ENCODE data around the gene NRIP3.

DNA sequence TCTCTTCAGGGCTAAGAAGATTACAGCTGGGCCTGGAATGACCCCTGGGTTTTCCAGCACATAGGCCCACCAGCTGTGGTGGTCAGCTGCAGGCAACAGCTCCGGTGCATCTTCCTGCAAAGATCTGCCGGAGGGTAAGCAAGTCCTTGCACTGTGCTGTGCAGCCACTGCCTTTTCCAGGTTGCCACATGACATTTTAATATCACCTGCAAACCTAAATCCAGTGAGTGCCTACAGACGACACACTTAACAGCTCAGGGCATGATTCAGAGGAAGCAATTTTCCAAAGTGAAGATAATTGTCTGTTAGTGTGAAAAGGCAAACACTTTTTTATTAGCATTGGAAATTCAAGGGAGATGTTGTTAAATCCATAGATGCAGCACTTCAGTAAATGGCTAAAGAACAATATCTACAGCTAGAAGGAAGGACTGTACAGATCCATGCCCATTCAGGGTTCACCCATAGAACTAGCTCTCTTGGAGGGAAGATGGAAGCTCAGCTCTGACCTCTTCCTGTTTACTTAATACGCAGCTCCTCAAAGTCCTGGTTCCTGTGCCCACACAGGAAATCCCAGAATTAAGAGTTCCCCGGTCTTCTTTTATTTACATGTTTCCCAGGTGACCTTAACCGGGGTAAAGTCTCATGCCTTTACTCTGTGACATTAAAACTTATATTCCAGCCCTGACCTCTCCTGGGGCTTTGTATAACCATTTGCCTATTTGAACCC is 13.3 kb upstream of the NRIP3 start:
- TF ChIP-seq, protein P1, sequence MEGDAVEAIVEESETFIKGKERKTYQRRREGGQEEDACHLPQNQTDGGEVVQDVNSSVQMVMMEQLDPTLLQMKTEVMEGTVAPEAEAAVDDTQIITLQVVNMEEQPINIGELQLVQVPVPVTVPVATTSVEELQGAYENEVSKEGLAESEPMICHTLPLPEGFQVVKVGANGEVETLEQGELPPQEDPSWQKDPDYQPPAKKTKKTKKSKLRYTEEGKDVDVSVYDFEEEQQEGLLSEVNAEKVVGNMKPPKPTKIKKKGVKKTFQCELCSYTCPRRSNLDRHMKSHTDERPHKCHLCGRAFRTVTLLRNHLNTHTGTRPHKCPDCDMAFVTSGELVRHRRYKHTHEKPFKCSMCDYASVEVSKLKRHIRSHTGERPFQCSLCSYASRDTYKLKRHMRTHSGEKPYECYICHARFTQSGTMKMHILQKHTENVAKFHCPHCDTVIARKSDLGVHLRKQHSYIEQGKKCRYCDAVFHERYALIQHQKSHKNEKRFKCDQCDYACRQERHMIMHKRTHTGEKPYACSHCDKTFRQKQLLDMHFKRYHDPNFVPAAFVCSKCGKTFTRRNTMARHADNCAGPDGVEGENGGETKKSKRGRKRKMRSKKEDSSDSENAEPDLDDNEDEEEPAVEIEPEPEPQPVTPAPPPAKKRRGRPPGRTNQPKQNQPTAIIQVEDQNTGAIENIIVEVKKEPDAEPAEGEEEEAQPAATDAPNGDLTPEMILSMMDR (conservative IDR thresholded peaks at IDR 0.05) = no peak
- TF ChIP-seq EZH2 (IDR thresholded peaks at IDR 0.05; ENCODE audit: low read depth) = no peak
